NCI-H2227 (cell line): ENCODE results near the gene MMP25.
"Not testable (repeated sequence)": the region's sequence is repeated elsewhere in the genome, so short reads cannot be mapped to it uniquely, and the experiment has no call there.

ENCODE experiments used
- DNase-seq: peaks from one replicate; lab custom pipeline; 2025; ENCODE audit not compliant: unreplicated experiment; lab: John Stamatoyannopoulos, UW

Gene MMP25

GRCh38 chr16:3028716-3029319, 17.5 kb upstream of the MMP25 start:
- no peak for DNase-seq

- peak; percentile 73 for DNase-seq
Measured at GRCh38 chr16:3029491-3030221, 16.7 kb upstream of the MMP25 start.

- no peak for DNase-seq
Measured at GRCh38 chr16:3030222-3031212, 15.8 kb upstream of the MMP25 start.

- DNase-seq = no peak
Measured at GRCh38 chr16:3032624-3033023, 13.7 kb upstream of the MMP25 start.

- DNase-seq = no peak
Measured at GRCh38 chr16:3035289-3035971, 10.9 kb upstream of the MMP25 start.

GRCh38 chr16:3035972-3036725, 10.2 kb upstream of the MMP25 start:
- no peak for DNase-seq

GRCh38 chr16:3036726-3037315, 9.5 kb upstream of the MMP25 start, which contains the start of gene BICDL2:
BICDL2 (minus strand) TSS chr16:3036944; CDS start chr16:3035496, 1,448 bp downstream.
- DNase-seq = no peak

GRCh38 chr16:3038256-3038655, 8.1 kb upstream of the MMP25 start:
- no peak for DNase-seq

- no peak for DNase-seq
Measured at GRCh38 chr16:3038896-3039295, 7.5 kb upstream of the MMP25 start.

GRCh38 chr16:3042376-3042775, 4.0 kb upstream of the MMP25 start:
- no peak for DNase-seq

- no peak for DNase-seq
Measured at GRCh38 chr16:3044708-3045107, 1.7 kb upstream of the MMP25 start.

GRCh38 chr16:3046641-3047386, 453 bp downstream of the MMP25 start:
- no peak for DNase-seq

GRCh38 chr16:3047387-3047720, 993 bp downstream of the MMP25 start:
- DNase-seq = no peak

- DNase-seq = no peak
Measured at GRCh38 chr16:3049921-3050481, 3.6 kb downstream of the MMP25 start.

- DNase-seq = no peak
Measured at GRCh38 chr16:3050487-3050886, 4.1 kb downstream of the MMP25 start.

- DNase-seq = no peak
Measured at GRCh38 chr16:3051009-3051408, 4.6 kb downstream of the MMP25 start.

GRCh38 chr16:3051494-3051893, 5.1 kb downstream of the MMP25 start:
- DNase-seq = no peak

GRCh38 chr16:3052571-3053329, 6.4 kb downstream of the MMP25 start:
- not testable (repeated sequence) for DNase-seq
